Measurements from ENCODE around the gene MGAT3.

DNA sequence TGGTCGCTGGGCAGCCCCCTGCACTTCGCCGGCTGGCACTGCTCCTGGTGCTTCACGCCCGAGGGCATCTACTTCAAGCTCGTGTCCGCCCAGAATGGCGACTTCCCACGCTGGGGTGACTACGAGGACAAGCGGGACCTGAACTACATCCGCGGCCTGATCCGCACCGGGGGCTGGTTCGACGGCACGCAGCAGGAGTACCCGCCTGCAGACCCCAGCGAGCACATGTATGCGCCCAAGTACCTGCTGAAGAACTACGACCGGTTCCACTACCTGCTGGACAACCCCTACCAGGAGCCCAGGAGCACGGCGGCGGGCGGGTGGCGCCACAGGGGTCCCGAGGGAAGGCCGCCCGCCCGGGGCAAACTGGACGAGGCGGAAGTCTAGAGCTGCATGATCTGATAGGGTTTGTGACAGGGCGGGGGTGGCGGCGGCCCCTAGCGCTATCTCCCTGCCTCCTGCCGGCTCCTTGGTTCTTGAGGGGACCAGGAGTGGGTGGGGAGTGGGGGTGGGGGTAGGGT, 31.8 kb downstream of the MGAT3 start:
- no peak for TF ChIP-seq YY1 (IDR thresholded peaks at IDR 0.05; ENCODE audit: low read depth, low read length)
- TF ChIP-seq ZNF274 (IDR thresholded peaks at IDR 0.05; ENCODE audit: borderline replicate concordance, extremely low read depth, low read length) = no peak
- no peak for TF ChIP-seq SIX5 (IDR thresholded peaks at IDR 0.05; ENCODE audit: low read depth, low read length)
- no peak for TF ChIP-seq MAFK (IDR thresholded peaks at IDR 0.05; ENCODE audit: low read depth, low read length)
- TF ChIP-seq, protein P1, sequence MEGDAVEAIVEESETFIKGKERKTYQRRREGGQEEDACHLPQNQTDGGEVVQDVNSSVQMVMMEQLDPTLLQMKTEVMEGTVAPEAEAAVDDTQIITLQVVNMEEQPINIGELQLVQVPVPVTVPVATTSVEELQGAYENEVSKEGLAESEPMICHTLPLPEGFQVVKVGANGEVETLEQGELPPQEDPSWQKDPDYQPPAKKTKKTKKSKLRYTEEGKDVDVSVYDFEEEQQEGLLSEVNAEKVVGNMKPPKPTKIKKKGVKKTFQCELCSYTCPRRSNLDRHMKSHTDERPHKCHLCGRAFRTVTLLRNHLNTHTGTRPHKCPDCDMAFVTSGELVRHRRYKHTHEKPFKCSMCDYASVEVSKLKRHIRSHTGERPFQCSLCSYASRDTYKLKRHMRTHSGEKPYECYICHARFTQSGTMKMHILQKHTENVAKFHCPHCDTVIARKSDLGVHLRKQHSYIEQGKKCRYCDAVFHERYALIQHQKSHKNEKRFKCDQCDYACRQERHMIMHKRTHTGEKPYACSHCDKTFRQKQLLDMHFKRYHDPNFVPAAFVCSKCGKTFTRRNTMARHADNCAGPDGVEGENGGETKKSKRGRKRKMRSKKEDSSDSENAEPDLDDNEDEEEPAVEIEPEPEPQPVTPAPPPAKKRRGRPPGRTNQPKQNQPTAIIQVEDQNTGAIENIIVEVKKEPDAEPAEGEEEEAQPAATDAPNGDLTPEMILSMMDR (IDR thresholded peaks at IDR 0.05; ENCODE audit: control extremely low read depth in 1 of 3, insufficient read depth in 1 of 3, low read depth in 1 of 3, low read length in 3 of 3) = no peak

Measured in H1 (cell line).